Measurements from ENCODE around the gene GNB1. TPM values are rescaled to one million over a fixed set of nuclear protein-coding genes. Genes with fewer than 3 reads are reported as not detected.
"Not testable (repeated sequence)": the region's sequence is repeated elsewhere in the genome, so short reads cannot be mapped to it uniquely, and the experiment has no call there.

The GNB1 gene
- total RNA-seq, 2 experiments from 2014 or later = 138 to 149 TPM

DNA sequence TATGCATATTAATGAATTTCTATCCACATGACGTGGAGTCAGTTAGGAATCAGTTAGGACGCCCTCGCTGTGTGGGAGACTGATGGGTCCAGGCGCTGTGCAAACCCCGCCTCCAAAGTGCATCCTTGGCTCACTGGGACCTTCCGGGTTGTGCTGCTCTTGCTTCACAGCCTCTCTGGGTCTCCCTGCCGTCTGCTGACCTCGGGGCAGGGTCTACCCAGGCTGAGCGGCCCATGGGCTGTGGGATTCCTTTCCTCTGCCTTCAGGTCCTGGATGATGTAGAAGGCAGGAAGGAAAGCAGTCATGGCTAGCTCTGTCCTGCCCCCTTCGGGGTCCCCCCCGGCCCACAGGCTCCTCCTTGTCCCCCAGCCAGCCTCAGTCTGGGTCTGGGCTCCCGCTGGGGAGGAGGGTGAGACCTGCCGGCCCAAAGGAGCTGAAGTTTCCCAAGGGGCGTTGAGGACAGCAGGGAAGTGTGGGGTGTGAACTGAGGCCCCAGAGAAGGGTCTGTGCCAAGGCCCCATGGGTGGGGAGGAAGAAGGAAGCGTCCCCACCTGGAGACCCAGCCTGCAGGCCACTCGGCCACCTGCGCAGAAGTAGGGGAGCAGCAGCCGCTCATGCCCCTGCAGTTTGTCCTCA is 142.1 kb downstream of the GNB1 start:
- TF ChIP-seq, protein P1, sequence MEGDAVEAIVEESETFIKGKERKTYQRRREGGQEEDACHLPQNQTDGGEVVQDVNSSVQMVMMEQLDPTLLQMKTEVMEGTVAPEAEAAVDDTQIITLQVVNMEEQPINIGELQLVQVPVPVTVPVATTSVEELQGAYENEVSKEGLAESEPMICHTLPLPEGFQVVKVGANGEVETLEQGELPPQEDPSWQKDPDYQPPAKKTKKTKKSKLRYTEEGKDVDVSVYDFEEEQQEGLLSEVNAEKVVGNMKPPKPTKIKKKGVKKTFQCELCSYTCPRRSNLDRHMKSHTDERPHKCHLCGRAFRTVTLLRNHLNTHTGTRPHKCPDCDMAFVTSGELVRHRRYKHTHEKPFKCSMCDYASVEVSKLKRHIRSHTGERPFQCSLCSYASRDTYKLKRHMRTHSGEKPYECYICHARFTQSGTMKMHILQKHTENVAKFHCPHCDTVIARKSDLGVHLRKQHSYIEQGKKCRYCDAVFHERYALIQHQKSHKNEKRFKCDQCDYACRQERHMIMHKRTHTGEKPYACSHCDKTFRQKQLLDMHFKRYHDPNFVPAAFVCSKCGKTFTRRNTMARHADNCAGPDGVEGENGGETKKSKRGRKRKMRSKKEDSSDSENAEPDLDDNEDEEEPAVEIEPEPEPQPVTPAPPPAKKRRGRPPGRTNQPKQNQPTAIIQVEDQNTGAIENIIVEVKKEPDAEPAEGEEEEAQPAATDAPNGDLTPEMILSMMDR (IDR thresholded peaks at IDR 0.05) = no peak
- Mint-ChIP-seq H3K36me3 (ENCODE audit: low read depth) (peaks cover 7% of the 10 kb centered on the region), H3K27ac (peak overlapping the region; percentile 44), H3K4me1 (ENCODE audit: low read depth) (no peaks in the 10 kb centered on the region), H3K27me3 (no peaks in the 10 kb centered on the region), H3K4me3 (peak overlapping the region; percentile 23), H3K9me3 (no peaks in the 10 kb centered on the region)
- Histone ChIP-seq H3K4me3 (ENCODE audit: low read length) (no peak overlapping the region), H3K4me1 (ENCODE audit: insufficient read depth, low read length) (no peaks in the 10 kb centered on the region), H3K27me3 (ENCODE audit: control insufficient read depth in 1 of 2, insufficient read depth in 2 of 2, low read length in 2 of 2) (no peaks in the 10 kb centered on the region), H3K36me3 (ENCODE audit: insufficient read depth, low read length) (peaks cover 6% of the 10 kb centered on the region), H3K9me3 (ENCODE audit: control insufficient read depth in 1 of 2, insufficient read depth in 1 of 2, low read length in 2 of 2) (no peaks in the 10 kb centered on the region), H3K27ac (ENCODE audit: low read depth in 1 of 2, low read length in 2 of 2) (no peak overlapping the region)
- DNase-seq (peak in 1 of 14 experiments; percentile 35), ATAC-seq (ENCODE audit: poor library complexity) (no peak)
- intact Hi-C loops (cut with DNase I, micrococcal nuclease) = loop anchor here in 1 of 2 experiments (10.0 kb wide), 1 partner anchor 54 kb away; the partner anchor contains the start of gene SLC35E2B
- ChIA-PET CTCF (no interaction called here), POLR2A (no interaction called here)

DNA sequence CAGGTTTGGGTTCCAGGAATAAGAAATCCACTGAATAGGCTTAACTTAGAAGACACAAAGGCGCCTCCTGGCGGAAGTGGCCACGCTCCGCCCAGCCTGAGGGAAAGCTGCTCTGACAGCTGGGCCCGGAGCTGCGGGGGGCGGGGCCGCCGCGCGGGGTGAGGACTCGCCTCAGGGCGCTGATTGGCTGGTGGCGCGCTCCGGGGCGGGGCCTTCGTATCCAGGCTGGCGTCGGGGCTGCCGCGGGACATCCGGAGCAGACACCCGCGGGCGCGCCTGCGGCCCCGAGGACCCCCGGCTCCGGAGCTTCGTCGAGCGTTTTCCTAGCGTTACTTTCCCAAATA is 144.3 kb downstream of the GNB1 start:
- H3K36me3 Mint-ChIP-seq (ENCODE audit: low read depth); H3K9me3 ChIP-seq (ENCODE audit: control insufficient read depth in 1 of 2, insufficient read depth in 1 of 2, low read length in 2 of 2); H3K27me3 ChIP-seq (ENCODE audit: control insufficient read depth in 1 of 2, insufficient read depth in 2 of 2, low read length in 2 of 2); POLR2A ChIA-PET; H3K4me1 ChIP-seq (ENCODE audit: insufficient read depth, low read length); H3K36me3 ChIP-seq (ENCODE audit: insufficient read depth, low read length); H3K9me3 Mint-ChIP-seq; H3K4me1 Mint-ChIP-seq (ENCODE audit: low read depth); CTCF ChIA-PET; H3K27me3 Mint-ChIP-seq; DNase-seq: not testable (repeated sequence)
- Histone ChIP-seq H3K27ac (ENCODE audit: low read depth in 1 of 2, low read length in 2 of 2) (peak overlapping the region in 1 of 2 donors; percentile 91), H3K4me3 (ENCODE audit: low read length) (peak overlapping the region; percentile 19)
- ATAC-seq (ENCODE audit: poor library complexity) = peak; percentile 79
- intact Hi-C loops (cut with DNase I, micrococcal nuclease) = loop anchor here in 1 of 2 experiments (10.0 kb wide), 1 partner anchor 52 kb away; the partner anchor contains the start of gene SLC35E2B
- peak overlapping the region; percentile 54 for H3K4me3 Mint-ChIP-seq
- peak overlapping the region; percentile 71 for H3K27ac Mint-ChIP-seq

DNA sequence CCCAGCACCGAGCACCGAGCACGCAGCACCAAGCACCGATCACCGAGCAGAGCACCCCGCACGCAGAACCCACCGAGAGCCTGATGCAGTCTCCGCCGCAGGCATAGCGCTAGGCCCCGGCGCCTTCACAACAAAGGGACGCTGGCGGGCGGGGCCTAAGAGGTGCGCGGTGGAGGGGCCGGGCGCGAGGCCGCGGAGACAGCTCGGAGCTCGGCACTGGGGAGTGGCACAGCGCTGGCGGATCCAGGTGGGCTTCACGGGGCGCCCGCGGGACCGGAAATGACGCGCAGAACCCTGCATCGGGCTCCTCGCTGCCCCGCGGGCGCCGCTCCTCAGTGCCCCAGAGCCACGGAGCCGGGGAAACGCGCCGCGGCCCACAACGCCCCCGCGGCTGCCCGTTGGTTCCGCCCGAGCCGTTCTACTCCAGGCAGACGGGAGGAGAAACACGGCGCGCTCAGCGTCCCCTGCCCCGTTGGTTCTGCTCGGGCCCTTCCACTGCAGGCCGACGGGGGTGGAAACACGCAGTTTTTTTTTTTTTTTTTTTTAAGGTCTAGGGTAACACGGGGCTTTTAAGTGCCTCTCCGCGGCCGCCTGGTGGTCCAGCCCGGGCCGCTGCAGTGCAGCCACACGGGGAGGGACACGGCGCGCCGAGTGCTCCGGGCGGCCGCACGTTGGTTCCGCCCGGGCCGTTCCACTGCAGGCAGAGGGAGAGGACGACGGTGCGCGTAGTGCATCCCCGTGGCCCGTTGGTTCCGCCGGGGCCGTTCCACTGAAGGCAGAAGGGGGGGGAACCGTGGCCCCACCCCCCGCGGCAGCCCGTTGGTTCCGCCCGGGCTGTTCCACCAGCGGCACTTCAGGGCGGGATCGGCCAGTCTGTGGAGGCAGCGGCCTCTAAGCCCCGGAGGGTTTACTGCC is 145.0 kb downstream of the GNB1 start:
- H3K27me3 ChIP-seq (ENCODE audit: control insufficient read depth in 1 of 2, insufficient read depth in 2 of 2, low read length in 2 of 2); POLR2A ChIA-PET; CTCF ChIA-PET; H3K4me1 Mint-ChIP-seq (ENCODE audit: low read depth); H3K36me3 ChIP-seq (ENCODE audit: insufficient read depth, low read length); H3K36me3 Mint-ChIP-seq (ENCODE audit: low read depth); H3K4me1 ChIP-seq (ENCODE audit: insufficient read depth, low read length); H3K9me3 ChIP-seq (ENCODE audit: control insufficient read depth in 1 of 2, insufficient read depth in 1 of 2, low read length in 2 of 2); H3K9me3 Mint-ChIP-seq; H3K27me3 Mint-ChIP-seq: not testable (repeated sequence)
- Mint-ChIP-seq H3K27ac (peak overlapping the region; percentile 71), H3K4me3 (peak overlapping the region; percentile 79)
- ATAC-seq (ENCODE audit: poor library complexity) (peak; percentile 61), DNase-seq (peak; percentile 60 to 100 (median 89))
- peak overlapping the region; percentile 78 to 91 for H3K27ac ChIP-seq (ENCODE audit: low read depth in 1 of 2, low read length in 2 of 2)
- H3K4me3 ChIP-seq (ENCODE audit: low read length) = peak overlapping the region; percentile 43
- intact Hi-C loops (cut with DNase I, micrococcal nuclease) = loop anchor here in 1 of 2 experiments (10.0 kb wide), 1 partner anchor 51 kb away; the partner anchor contains the start of gene SLC35E2B

DNA sequence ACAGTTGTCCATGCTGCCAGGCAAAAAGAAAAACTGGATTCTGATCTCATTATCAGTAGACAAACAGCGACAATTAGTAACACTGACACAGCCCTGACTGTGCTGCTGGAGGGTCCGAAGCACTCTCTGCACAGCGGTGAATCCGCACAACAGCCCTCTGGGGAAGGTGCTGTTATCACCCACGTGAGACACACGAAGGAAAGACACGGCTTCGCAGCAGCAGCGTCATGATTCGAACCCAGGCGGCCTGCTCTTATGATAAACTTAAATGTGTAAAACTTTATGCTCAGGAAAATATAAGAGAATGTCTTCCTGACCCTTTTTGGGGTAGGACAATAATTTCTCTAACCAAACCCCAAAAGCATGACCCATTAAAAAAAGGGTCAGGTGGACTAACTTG is 148.4 kb downstream of the GNB1 start:
- H3K27me3 Mint-ChIP-seq; DNase-seq; H3K27ac ChIP-seq (ENCODE audit: low read depth in 1 of 2, low read length in 2 of 2); H3K36me3 Mint-ChIP-seq (ENCODE audit: low read depth); H3K9me3 Mint-ChIP-seq; CTCF ChIA-PET; H3K36me3 ChIP-seq (ENCODE audit: insufficient read depth, low read length); H3K27me3 ChIP-seq (ENCODE audit: control insufficient read depth in 1 of 2, insufficient read depth in 2 of 2, low read length in 2 of 2); H3K9me3 ChIP-seq (ENCODE audit: control insufficient read depth in 1 of 2, insufficient read depth in 1 of 2, low read length in 2 of 2); H3K4me1 Mint-ChIP-seq (ENCODE audit: low read depth); POLR2A ChIA-PET; ATAC-seq (ENCODE audit: poor library complexity); H3K4me1 ChIP-seq (ENCODE audit: insufficient read depth, low read length); H3K4me3 ChIP-seq (ENCODE audit: low read length): not testable (repeated sequence)
- intact Hi-C loops (cut with DNase I, micrococcal nuclease) = loop anchor here in 1 of 2 experiments (10.0 kb wide), 1 partner anchor 48 kb away; the partner anchor contains the start of gene SLC35E2B
- Mint-ChIP-seq H3K27ac (peak overlapping the region; percentile 47), H3K4me3 (peak overlapping the region; percentile 69)

DNA sequence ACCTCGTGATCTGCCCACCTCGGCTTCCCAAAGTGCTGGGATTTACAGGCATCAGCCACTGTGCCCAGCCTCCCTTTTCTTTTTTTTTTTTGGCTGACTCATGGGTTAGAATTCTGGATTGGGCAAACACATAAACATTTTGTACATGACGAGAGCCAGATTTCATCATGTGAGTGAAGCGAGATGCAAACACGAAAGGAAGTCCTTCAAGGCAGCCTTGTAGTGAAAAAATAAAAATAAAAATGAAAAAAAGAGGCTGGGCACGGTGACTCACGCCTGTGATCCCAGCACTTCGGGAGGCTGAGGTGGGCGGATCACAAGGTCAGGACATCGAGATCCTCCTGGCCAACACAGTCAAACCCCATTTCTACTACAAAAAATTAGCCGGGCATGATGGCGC is 149.9 kb downstream of the GNB1 start:
- intact Hi-C loops (cut with DNase I, micrococcal nuclease) = loop anchor here in 1 of 2 experiments (10.0 kb wide), 1 partner anchor 46 kb away; the partner anchor contains the start of gene SLC35E2B
- H3K4me1 ChIP-seq (ENCODE audit: insufficient read depth, low read length); CTCF ChIA-PET; H3K36me3 Mint-ChIP-seq (ENCODE audit: low read depth); H3K4me3 ChIP-seq (ENCODE audit: low read length); H3K27ac Mint-ChIP-seq; H3K27me3 ChIP-seq (ENCODE audit: control insufficient read depth in 1 of 2, insufficient read depth in 2 of 2, low read length in 2 of 2); POLR2A ChIA-PET; H3K36me3 ChIP-seq (ENCODE audit: insufficient read depth, low read length); H3K4me1 Mint-ChIP-seq (ENCODE audit: low read depth); H3K9me3 Mint-ChIP-seq; H3K9me3 ChIP-seq (ENCODE audit: control insufficient read depth in 1 of 2, insufficient read depth in 1 of 2, low read length in 2 of 2); H3K27me3 Mint-ChIP-seq; ATAC-seq (ENCODE audit: poor library complexity); H3K4me3 Mint-ChIP-seq; H3K27ac ChIP-seq (ENCODE audit: low read depth in 1 of 2, low read length in 2 of 2): not testable (repeated sequence)
- peak in 1 of 14 experiments; percentile 14 for DNase-seq

DNA sequence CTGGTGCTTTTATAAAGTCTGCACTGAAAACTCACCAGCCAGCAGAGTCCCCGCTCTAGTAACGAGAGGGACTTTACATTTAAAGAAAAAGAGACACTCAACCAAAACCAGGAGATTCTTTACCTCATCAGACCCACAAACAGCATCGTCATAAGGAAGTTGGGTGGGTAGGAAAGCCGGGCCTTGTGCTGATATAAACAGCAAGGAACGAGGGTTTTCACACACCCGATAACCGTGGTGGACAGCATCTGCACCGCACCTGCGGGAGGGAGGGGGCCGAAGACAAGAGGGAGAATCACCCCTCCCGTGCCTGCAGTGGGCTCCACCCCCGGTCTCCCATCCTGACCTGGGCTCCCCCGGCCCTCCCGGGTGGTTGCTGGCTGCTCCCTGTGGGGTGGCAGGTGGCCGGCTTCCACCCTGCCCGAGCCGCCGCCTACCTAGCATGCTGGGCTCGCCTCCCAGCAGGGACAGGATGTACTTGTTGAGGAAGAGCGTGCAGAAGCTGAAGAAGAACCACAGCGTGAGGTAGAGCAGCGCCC is 152.0 kb downstream of the GNB1 start:
- H3K27ac ChIP-seq (ENCODE audit: low read depth in 1 of 2, low read length in 2 of 2); H3K27me3 ChIP-seq (ENCODE audit: control insufficient read depth in 1 of 2, insufficient read depth in 2 of 2, low read length in 2 of 2); H3K9me3 Mint-ChIP-seq; POLR2A ChIA-PET; intact Hi-C loops (cut with DNase I, micrococcal nuclease); H3K4me1 Mint-ChIP-seq (ENCODE audit: low read depth); H3K27ac Mint-ChIP-seq; H3K9me3 ChIP-seq (ENCODE audit: control insufficient read depth in 1 of 2, insufficient read depth in 1 of 2, low read length in 2 of 2); H3K4me3 Mint-ChIP-seq; DNase-seq; CTCF ChIA-PET; H3K4me1 ChIP-seq (ENCODE audit: insufficient read depth, low read length); H3K4me3 ChIP-seq (ENCODE audit: low read length); H3K27me3 Mint-ChIP-seq: not testable (repeated sequence)
- H3K36me3 Mint-ChIP-seq (ENCODE audit: low read depth) = peaks cover 17% of the 10 kb centered on the region
- peak; percentile 52 for ATAC-seq (ENCODE audit: poor library complexity)
- H3K36me3 ChIP-seq (ENCODE audit: insufficient read depth, low read length) = peaks cover 13% of the 10 kb centered on the region

Measured in CD4-positive, alpha-beta T cell (primary cell).